Activated CD8-positive, alpha-beta T cell treated with anti-CD3 and anti-CD28 coated beads for 36 hours (primary cell): ENCODE measurements around the gene DPM2. TPM values are rescaled to one million over a fixed set of nuclear protein-coding genes. Genes with fewer than 3 reads are reported as not detected.

Experiments
- ATAC-seq: fragments of 200-7000 bp; cut with Tn5 transposase; one replicate; pipeline ENCODE4 v1.10.0; 2021; ENCODE audit warnings: mild to moderate bottlenecking, moderate library complexity
- CTCF ChIA-PET: fragments of 350-600 bp; sonication (Branson Sonifier 250); formaldehyde crosslinking; loops from one replicate; lab custom pipeline; 2021; ENCODE audit warnings: antibody characterized with exemption; lab: Charles Lee
- POLR2A ChIA-PET: fragments of 350-600 bp; sonication (Branson Sonifier 250); formaldehyde crosslinking; loops from one replicate; lab custom pipeline; 2021; ENCODE audit warnings: antibody characterized with exemption; lab: Charles Lee
- DNase-seq: peaks from one replicate; pipeline ENCODE4 v3.0.0-alpha.2; 2020
- H3K27ac Mint-ChIP-seq: one replicate; pipeline ENCODE4 v1.8.0; 2021; ENCODE audit warnings: mild to moderate bottlenecking, mixed read lengths
- H3K27me3 Mint-ChIP-seq: one replicate; pipeline ENCODE4 v1.8.0; 2021; ENCODE audit warnings: mixed read lengths
- H3K36me3 Mint-ChIP-seq: one replicate; pipeline ENCODE4 v1.8.0; 2021; ENCODE audit warnings: low read depth, mixed read lengths
- H3K4me1 Mint-ChIP-seq: one replicate; pipeline ENCODE4 v1.8.0; 2021; ENCODE audit warnings: low read depth, mixed read lengths
- H3K4me3 Mint-ChIP-seq: one replicate; pipeline ENCODE4 v1.8.0; 2021; ENCODE audit warnings: mild to moderate bottlenecking, moderate library complexity, mixed read lengths
- H3K9me3 Mint-ChIP-seq: one replicate; pipeline ENCODE4 v1.8.0; 2021; ENCODE audit warnings: mixed read lengths
- intact Hi-C: fragments of 100-400 bp; cut with micrococcal nuclease; formaldehyde crosslinking; loops from one replicate; pipeline ENCODE4 v1.10.0; 2022
- total RNA-seq, 2 experiments: library from RNA; stranded (reverse); gene quantifications; one replicate each; pipeline ENCODE4 v1.2.3, GENCODE V29; 2021
- TF ChIP-seq, protein P1 (sequence below): fragments of 200-600 bp; IDR thresholded peaks from one replicate; pipeline ENCODE4 v1.8.0; 2022; ENCODE audit warnings: antibody characterized with exemption, mild to moderate bottlenecking

DPM2 gene
- total RNA-seq, 2 experiments from 2014 or later = 41.3 to 43.9 TPM

DNA sequence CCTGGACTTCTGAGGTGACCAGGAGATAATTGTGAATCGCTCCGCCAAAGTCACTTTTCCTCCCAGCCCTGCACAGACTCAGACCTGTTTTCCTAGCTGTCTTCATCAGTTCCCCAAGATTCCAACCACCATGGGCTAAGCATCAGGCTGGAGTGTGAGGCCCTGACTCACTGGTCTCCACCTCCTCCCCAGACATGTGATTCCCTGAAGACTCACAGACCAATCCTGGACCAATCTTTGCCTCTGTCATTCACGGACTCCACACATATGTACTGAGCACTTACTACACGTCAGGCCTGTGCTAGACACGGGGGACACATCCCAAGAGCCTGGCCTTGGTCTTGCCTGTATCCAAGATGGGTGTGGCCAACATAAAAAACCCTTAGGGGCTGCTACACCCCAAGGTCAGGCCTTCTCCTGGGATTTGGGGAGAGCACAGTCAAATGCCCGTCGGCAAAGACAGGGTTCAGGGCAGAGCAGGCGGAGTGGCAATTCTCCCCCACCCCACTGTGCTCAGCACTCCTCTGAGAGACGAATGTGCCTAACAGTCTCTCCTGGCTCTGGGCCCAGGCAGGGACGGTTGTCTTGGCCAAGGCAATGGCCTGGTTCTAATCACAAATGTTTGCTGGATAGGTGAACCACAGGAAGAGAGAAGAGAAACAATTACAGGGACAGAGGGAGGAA lies 31.2 kb upstream of the DPM2 start:
- H3K27ac Mint-ChIP-seq = peak overlapping the region; percentile 99
- H3K9me3 Mint-ChIP-seq = no peaks in the 10 kb centered on the region
- intact Hi-C loops = no loop called here
- peaks cover 96% of the 10 kb centered on the region for H3K4me1 Mint-ChIP-seq
- no peaks in the 10 kb centered on the region for H3K27me3 Mint-ChIP-seq
- TF ChIP-seq, protein P1, sequence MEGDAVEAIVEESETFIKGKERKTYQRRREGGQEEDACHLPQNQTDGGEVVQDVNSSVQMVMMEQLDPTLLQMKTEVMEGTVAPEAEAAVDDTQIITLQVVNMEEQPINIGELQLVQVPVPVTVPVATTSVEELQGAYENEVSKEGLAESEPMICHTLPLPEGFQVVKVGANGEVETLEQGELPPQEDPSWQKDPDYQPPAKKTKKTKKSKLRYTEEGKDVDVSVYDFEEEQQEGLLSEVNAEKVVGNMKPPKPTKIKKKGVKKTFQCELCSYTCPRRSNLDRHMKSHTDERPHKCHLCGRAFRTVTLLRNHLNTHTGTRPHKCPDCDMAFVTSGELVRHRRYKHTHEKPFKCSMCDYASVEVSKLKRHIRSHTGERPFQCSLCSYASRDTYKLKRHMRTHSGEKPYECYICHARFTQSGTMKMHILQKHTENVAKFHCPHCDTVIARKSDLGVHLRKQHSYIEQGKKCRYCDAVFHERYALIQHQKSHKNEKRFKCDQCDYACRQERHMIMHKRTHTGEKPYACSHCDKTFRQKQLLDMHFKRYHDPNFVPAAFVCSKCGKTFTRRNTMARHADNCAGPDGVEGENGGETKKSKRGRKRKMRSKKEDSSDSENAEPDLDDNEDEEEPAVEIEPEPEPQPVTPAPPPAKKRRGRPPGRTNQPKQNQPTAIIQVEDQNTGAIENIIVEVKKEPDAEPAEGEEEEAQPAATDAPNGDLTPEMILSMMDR = no peak
- ChIA-PET CTCF (interaction anchor here (2.2 to 15.3 kb wide), 2 partner anchors 14 to 66 kb away, joined by 12 to 141 read pairs; no protein-coding TSS in a partner anchor), POLR2A (interaction anchor here (1.3 to 25.2 kb wide), 4 partner anchors 8 to 58 kb away, joined by 3 to 408 read pairs (median 208); partner anchors contain the start of gene EEIG1)
- ATAC-seq (peak; percentile 11), DNase-seq (no peak)
- H3K4me3 Mint-ChIP-seq = peak overlapping the region; percentile 97
- H3K36me3 Mint-ChIP-seq = peaks cover 25% of the 10 kb centered on the region

DNA sequence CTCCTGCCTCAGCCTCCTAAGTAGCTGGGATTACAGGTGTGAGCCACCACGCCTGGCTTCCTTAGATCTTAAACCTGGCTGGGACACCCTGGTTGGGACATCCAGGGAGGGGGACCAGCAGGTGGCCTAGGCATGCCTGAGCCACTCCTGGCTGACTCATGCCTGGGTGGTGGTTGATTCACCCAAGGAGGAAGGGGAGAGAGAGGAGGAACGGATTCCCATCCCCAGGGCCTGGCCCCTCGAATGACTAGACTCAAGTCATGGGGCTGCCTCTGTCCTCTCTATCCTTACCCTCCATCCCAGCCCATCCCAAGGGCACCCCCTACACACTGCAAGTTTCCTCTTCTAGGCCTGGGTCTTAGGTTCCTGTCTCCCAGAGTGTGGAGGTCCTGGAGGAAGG lies 30.4 kb upstream of the DPM2 start:
- Mint-ChIP-seq H3K27me3 (no peaks in the 10 kb centered on the region), H3K27ac (peak overlapping the region; percentile 99), H3K36me3 (peaks cover 25% of the 10 kb centered on the region), H3K4me1 (peaks cover 97% of the 10 kb centered on the region), H3K9me3 (no peaks in the 10 kb centered on the region), H3K4me3 (peak overlapping the region; percentile 97)
- ChIA-PET CTCF (interaction anchor here (1.1 to 30.0 kb wide), 3 partner anchors 10 to 60 kb away, joined by 3 to 631 read pairs (median 12); no protein-coding TSS in a partner anchor), POLR2A (interaction anchor here (0.9 to 25.2 kb wide), 5 partner anchors 7 to 59 kb away, joined by 3 to 408 read pairs (median 8); partner anchors contain the start of gene EEIG1)
- intact Hi-C loops = no loop called here
- TF ChIP-seq, protein P1 = no peak
- peak; percentile 62 for DNase-seq
- ATAC-seq = no peak

DNA sequence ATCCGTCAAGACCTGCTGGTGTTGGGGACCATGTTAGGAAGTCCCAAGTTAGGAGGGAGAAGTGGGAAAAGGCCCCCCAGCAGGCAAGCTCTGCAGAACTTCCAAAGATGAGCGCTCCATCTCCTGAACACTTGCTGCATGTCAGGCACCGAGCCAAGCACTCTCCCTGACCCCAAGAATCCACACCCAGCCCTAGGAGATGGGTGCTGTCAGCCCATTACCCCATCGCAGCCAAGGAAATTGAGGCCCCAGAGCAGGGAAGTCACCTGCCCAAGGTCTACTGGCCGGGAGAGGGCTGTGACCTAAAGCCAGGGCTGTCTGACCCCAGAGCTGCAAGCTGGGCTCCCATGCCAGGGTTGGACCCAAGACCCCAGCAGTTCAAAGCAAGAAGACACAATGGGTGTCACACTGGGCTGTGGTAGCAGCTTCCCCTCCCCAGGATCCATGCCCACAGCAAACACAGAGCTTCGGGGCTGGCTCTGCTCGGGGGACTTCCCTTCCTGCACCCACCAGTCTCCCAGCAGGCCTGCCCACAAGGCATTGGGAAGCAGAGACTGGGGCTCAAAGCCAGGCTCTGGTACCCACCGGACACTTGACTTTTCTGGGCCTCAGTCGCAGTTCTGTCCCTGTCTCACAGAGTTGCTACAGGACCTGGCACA lies 29.6 kb upstream of the DPM2 start:
- no peak for ATAC-seq
- peak overlapping the region; percentile 99 for H3K27ac Mint-ChIP-seq
- no peak for DNase-seq
- ChIA-PET POLR2A (interaction anchor here (0.9 to 25.2 kb wide), 6 partner anchors 6 to 59 kb away, joined by 3 to 408 read pairs (median 6); partner anchors contain the start of gene EEIG1), CTCF (interaction anchor here (1.1 to 30.0 kb wide), 3 partner anchors 9 to 61 kb away, joined by 3 to 631 read pairs (median 12); no protein-coding TSS in a partner anchor)
- H3K4me1 Mint-ChIP-seq = peaks cover 97% of the 10 kb centered on the region
- H3K36me3 Mint-ChIP-seq = peaks cover 25% of the 10 kb centered on the region
- TF ChIP-seq, protein P1 = no peak
- H3K4me3 Mint-ChIP-seq = peak overlapping the region; percentile 97
- H3K9me3 Mint-ChIP-seq = no peaks in the 10 kb centered on the region
- no peaks in the 10 kb centered on the region for H3K27me3 Mint-ChIP-seq
- intact Hi-C loops = no loop called here

DNA sequence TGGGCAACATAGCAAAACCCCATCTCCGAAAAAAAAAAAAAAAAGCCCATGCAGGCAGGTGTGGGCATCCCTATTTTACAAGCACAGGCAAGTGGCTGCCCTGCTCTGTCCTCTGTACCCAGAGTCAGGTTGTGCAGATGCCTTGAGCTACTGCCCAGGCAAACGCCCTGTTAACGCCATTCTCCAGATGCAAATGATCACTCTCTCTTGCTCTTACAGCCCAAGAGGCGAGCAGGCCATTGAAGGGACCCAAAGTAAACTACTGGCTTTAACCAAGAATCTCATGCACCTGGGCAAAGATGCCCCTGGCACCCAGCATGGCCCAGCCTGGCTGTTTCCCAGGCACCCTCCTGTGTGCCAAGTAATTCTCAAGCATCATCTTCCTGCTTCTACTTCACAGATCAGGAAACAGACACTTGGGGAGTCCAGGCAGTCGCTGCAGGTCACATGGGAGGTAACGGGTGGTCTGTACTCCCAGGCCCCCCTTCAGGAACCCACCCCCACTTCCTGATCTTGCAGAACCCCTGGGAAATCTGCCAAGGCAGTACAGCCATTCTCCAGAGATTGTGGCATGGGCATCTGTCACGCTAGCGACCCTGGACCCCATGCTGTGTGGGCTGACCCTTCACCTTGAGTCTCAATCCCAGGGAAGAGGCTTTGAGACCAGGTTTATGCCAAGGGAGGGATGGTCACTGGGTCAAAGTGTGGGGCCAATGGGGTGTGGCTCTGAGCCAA lies 28.9 kb upstream of the DPM2 start:
- H3K27me3 Mint-ChIP-seq = no peaks in the 10 kb centered on the region
- CTCF ChIA-PET = interaction anchor here (0.8 to 30.0 kb wide), 6 partner anchors 8 to 127 kb away, joined by 3 to 631 read pairs (median 88); partner anchors contain the start of gene EEIG1
- TF ChIP-seq, protein P1 = no peak
- H3K36me3 Mint-ChIP-seq = peaks cover 26% of the 10 kb centered on the region
- no peak overlapping the region for H3K4me3 Mint-ChIP-seq
- DNase-seq (no peak), ATAC-seq (no peak)
- H3K27ac Mint-ChIP-seq = peak overlapping the region; percentile 99
- intact Hi-C loops = no loop called here
- POLR2A ChIA-PET = interaction anchor here (1.2 to 25.2 kb wide), 5 partner anchors 5 to 60 kb away, joined by 3 to 408 read pairs (median 8); partner anchors contain the start of gene EEIG1
- peaks cover 97% of the 10 kb centered on the region for H3K4me1 Mint-ChIP-seq
- H3K9me3 Mint-ChIP-seq = no peaks in the 10 kb centered on the region
